Stimulated activated CD8-positive, alpha-beta memory T cell treated with anti-CD3 and anti-CD28 coated beads, Interleukin-7, amount 100 ng/mL, for 24 hours (primary cell): ENCODE measurements around the gene ICA1.
"Not testable (repeated sequence)": the region's sequence is repeated elsewhere in the genome, so short reads cannot be mapped to it uniquely, and the experiment has no call there.

ENCODE experiments used
- DNase-seq: peaks from one replicate; pipeline ENCODE4 v3.0.0-alpha.2; 2020; ENCODE audit warnings: low read depth

Gene ICA1

DNA sequence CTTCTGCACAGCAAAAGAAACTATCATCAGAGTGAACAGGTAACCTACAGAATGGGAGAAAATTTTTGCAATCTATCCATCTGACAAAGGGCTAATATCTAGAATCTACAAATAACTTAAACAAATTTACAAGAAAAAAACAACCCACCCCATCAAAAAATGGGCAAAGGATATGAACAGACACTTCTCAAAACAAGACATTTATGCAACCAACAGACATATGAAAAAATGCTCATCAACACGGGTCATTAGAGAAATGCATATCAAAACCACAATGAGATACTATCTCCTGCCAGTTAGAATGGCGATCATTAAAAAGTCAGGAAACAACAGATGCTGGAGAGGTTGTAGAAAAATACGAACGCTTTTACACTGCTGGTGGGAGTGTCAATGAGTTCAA, 160.7 kb downstream of the ICA1 start:
- not testable (repeated sequence) for DNase-seq

DNA sequence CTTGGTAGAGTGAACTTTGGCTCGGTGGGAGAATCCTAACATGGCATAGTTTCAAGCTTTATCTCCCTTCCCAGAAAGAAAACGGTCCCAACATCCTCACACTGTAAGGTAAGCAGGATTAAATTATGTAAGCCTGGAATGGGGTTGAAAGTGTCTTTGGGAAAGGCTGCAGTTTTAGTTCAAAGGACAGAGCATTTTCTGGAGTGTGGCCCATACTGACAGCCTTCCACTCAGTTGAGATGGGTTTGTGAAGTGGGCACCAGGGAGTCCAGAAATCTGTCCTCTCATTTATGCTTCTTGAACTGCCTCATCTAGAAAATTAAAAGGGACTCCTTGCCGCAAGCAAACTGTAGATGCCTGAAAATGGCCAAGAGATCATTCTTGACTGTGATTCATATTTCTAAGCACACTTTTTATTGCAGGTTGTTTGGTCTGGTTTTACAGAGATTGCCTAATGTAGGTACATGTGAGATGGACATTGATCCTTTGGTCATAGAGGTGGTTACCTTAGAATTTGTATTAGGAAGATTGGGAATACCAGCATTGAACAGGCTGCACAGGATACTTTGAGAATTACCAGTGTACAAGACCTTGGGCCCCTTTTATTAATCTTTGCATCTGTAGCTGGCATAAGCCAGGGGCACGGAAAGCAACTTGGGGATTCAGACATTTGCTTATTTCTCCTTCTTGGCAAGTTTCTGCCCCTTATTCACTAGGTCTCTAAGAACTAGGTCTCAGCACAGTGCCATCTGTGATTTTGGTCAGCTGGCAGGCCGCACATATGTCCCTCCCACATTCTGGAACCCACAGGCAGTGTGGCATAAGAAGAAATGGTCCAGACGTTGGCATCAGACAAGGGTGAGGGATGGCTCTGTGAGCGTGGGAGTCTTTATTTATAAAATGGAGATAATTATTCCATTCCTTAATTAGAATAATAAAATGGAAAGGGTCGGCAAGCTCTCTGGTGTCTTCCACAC, 167.5 kb downstream of the ICA1 start:
- DNase-seq, result no peak

DNA sequence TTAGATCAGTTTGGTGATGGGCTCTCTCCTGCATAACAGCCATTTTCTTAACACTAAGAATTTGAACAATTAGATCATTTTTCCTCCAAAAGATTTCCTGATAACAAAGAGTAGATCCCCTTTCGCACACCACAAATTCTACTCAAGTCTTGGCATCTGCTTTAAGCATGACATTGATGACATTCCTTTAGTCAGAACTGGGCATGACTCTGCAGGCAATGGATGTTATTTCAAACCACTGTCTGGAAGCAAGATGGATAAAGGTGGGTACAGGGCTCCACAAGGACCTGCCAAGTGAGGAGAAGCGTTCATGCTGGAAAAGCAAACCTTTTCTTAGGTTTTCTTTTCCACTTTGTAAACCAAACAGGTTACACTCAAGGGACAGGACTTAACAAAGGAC, 169.8 kb downstream of the ICA1 start:
- DNase-seq, result no peak

DNA sequence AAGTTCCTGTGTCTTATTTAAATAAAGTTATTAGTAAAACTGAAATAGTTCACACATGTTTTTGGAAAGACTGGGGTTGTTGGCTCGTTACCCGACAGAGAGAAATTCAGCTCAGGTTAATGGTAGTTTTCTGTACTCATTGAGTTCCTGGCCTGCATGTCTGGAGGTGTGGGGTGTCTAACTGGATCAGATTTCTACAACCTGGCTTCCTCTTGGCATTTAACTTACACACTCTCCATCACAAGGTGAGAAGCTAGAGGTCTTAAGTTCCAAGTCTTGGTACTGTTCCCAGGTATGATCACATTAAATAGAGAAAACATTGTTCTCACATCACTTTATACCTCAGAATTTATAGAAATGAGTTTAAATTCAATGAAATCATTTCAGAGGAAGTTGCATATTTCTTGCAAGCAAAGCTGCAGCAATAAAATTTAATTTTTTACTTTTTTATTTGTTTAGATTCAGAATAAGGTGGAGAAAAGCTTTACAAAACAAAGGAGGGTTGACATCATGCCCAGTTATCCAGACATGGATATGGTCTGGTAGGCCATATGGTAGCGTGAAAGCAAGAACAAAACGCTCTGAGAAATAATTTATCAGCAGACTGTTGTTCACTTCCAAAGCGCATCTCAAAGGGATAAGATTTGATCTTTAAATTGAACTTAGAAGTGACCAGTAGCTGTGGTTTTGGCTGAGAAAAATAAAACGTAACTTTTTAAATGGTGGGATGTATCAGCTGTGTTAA, 172.8 kb downstream of the ICA1 start:
- no peak for DNase-seq

DNA sequence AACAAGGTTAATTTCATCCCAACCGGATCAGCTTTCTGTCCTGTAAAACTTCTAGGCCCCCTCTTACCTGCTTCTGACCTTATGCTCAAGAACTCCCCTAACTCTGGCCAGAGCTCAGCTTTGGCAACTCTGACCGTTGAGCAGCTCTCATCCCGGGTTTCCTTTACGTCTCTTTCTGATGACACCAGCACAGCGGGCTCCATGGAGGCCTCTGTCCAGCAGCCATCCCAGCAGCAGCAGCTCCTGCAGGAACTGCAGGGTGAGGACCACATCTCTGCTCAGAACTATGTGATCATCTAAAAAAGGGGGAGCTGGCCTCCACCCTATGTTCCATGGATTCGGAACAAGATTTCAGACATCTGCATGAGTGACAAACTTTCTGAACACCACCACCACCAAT, 175.7 kb downstream of the ICA1 start:
- no peak for DNase-seq

DNA sequence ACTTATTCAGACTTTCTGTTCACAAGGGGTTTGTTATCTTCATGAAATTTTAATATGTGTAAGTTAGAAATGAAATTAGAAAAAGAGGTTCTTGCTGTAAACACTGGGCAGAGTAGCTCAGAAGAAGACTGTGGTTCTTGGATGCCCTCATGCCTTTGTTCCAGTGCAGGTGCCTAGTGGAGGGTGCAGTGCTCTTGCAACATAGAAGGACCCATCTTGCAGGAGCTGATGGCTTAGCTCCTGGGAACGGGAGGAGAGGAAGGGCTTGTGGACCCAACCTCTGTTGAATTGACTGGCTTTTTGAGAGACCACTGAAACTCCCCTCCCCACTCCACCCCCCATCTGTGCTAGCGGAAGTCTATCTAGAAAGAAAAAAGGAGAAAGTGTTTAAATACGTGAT, 176.5 kb downstream of the ICA1 start:
- no peak for DNase-seq

DNA sequence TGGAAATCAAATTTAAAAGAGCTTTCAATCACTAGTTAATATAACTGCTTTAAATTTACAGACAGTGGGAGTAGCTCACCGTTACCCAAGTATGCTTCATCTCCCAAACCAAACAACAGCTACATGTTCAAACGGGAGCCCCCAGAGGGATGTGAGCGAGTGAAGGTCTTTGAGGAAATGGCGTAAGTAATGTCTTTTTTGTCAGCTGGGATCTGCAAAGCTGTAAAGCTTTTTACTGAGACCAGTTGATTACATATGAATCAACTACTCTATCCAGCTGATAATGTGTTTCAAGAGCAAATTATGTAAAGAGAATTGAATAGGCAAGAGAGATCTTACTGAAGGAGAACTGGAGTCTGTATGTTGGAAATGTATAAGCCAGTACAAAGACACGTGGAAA, 177.1 kb downstream of the ICA1 start:
- no peak for DNase-seq

DNA sequence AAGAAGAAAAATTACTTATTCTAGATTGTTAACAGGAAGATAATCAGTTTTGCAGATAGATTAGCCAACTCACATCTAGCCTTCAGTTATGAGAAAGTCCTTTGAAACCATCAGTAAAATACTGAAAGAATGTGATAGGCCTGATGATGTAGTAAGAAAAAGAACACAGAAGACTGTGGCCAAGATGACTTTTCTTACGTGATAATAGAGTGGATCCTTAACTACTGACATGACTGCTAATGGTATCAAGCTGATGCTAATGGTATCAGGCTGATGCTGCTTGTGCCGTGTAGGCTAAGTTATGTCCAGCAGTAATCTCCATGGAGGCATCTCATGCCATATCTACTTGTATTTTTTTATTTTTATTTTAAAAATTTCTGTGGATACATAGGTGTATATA, 179.2 kb downstream of the ICA1 start:
- DNase-seq, result no peak

DNA sequence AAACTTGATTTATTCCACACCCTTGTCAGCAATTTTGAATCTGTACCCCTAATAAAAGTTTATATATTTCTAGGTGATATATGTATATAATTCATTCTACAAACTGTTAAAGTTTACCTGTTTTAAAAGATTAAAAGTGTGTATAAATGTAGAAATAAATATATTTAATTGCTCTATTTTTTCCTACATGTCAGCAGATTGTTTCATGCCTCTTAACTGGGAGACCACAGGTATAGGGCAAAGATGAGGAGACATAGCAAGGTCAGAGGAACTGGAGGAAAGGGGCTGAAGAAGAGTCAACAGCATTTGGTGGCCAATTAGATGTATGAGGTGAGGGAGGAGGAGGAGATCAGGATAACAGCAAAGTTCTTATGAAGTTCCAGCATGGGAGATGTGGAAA, 183.5 kb downstream of the ICA1 start:
- DNase-seq, result no peak

DNA sequence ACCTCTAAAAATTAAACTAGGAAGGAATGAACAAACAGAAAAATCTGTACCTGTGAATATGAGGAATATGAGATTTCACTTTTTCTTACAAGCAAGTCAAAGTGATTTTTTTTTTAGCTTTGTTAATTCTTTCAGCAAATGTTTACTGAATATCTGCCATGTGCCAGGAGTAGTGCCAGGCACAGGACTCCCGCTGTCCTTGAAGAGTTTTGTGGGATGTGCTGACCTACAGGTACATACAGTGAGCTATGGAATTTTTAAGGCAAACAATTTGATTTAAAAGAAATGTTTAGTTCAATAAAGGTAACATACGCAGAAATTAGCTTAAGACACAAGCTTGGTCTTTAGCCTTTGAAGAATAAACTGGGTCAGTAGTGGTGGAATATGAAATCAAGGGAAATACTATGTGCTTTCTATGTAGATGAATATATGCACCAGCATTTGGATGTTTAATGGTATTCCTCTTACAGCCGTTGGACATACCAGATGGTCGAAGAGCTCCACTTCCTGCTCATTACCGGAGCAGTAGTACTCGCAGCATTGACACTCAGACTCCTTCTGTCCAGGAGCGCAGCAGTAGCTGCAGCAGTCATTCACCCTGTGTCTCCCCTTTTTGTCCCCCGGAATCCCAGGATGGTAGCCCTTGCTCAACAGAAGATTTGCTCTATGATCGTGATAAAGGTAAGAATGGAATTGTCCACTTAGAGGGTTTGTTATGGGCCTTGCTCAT, 191.4 kb downstream of the ICA1 start:
- DNase-seq, result no peak

DNA sequence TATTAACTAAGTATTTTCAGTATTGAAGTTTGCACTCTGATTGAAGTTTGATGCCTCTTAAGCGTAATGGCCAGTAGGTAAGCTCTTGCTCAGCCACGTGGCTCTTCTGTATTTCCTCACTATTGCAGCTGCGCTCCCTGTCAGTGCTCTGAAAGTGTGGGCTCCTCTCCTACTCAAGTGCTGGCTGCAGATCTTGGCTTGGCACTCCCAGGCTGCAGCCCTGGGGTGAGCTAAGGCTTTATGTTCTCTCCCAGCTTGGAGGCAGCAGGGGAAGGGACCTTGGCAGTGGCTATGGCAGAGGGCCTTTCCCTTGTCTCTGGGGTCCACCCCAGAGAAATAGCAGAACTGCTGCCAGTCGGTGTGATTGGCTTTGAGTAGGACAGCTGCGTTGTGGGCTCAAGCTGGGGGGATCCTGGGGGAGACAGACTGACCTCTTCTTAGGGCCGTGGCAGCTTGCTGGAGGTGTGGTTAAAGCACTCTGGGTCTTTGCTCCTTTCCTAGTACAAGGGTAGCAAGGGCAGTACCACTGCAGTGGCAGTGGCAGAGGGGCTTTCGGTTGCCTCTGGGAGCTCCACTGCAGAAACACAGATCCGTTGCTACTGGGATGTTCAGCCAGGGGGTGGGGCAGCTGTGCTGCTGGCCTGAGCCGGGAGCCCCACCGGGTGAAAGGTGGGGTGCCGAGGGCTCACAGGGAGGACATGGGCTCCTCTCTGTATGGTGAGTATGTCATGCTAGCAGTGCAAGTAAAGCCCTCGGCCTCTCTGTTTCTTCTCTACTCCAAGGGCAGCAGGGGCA, 192.9 kb downstream of the ICA1 start:
- DNase-seq, result no peak

DNA sequence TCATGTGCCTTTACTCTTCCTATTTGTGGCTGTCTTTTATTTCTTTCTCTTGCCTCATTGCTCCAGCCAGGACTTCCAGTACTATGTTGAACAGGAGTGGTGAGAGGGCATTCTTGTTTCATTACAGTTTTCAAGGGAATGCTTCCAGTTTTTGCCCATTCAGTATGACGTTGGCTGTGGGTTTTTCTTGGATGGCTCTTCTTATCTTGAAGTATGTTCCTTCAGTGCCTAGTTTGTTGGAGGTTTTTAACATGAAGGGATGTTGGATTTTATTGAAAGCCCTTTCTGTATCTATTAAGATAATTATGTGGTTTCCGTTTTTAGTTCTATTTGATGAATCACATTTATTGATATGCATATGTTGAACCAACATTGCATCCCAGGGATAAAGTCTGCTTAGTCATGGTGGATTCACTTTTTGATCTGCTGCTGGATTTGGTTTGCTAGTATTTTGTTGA, 196.6 kb downstream of the ICA1 start:
- no peak for DNase-seq

DNA sequence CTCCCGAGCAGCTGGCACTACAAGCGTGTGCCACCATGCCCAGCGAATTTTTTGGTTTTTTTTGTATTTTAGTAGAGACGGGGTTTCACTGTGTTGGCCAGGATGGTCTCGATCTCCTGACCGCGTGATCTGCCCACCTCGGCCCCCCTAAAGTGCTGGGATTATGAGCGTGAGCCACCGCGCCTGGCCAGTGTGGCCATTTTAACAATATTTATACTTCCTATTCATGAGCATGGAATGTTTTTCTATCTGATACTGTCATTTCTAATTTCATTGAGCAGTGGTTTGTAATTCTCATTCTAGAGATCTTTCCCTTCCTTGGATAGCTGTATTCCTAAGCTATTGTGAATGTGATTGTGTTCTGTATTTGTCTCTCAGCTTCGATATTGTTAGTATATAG, 197.1 kb downstream of the ICA1 start:
- no peak for DNase-seq

DNA sequence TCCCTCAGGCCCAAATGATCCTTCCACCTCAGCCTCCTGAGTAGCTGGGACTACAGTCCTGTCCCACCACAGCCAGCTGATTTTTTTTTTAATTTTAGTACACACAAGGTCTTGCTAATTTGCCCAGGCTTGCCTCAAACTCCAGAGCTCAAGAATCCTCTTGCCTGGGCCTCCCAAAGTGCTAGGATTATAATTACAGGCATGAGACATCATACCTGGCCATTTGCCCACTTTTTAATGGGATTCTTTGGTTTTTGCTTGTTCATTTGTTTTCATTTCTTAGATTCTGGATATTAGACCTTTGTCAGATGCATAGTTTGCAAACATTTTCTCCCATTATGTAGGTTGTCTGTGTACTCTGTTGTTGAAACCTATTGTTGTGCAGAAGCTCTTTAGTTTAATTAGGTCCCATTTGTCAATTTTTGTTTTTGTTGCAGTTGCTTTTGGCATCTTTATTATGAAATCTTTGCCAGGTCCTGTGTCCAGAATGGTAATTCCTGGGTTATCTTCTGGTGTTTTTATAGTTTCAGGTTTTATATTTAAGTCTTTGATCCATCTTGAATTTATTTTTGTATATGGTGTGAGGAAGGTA, 198.2 kb downstream of the ICA1 start:
- DNase-seq, result no peak

DNA sequence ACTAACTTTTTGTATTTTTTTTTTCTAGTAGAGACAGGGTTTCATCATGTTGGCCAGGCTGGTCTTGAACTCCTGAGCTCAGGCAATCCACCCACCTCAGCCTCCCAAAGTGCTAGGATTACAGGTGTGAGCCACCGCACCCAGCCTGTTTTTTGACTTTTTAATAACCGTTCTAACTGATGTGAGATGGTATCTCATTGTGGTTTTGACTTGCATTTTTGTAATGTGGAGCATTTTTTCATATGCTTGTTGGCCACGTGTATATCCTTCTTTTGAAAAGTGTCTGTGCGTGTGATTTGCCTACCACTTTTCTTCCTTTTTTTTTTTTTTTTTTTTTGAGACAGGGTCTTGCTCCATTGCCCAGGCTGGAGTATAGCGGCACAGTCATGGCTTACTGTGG, 198.7 kb downstream of the ICA1 start:
- DNase-seq, result not testable (repeated sequence)
